Skin of body (tissue), 2 donors: ENCODE measurements around the gene ANXA6. TPM values are rescaled to one million over a fixed set of nuclear protein-coding genes. Genes with fewer than 3 reads are reported as not detected.
A peak's percentile ranks its signal among the peaks of the same experiment; 100 is the strongest.

Experiments
- DNase-seq: peaks from one replicate; lab custom pipeline; 2025; lab: John Stamatoyannopoulos, UW
- total RNA-seq: library from RNA; depleted of rRNA; stranded (reverse); fragments of >200 nt; gene quantifications from one replicate; pipeline ENCODE4 v1.2.3, GENCODE V29; 2014

Gene ANXA6
- total RNA-seq, 1 donor from 2014 or later = 182 TPM

GRCh38 chr5:151106043-151106442, 51.5 kb downstream of the ANXA6 start:
- DNase-seq = no peak

- no peak for DNase-seq
These were observed 52.0 kb downstream of the ANXA6 start for GRCh38 chr5:151105561-151105960.

GRCh38 chr5:151104795-151105194, 52.8 kb downstream of the ANXA6 start:
- DNase-seq = peak; percentile 88

GRCh38 chr5:151101746-151102145, 55.8 kb downstream of the ANXA6 start:
- DNase-seq = no peak

- no peak for DNase-seq
These were observed 56.4 kb downstream of the ANXA6 start for GRCh38 chr5:151101151-151101550.

- DNase-seq = no peak
These were observed 56.9 kb downstream of the ANXA6 start for GRCh38 chr5:151100681-151101080.

- DNase-seq = no peak
These were observed 58.8 kb downstream of the ANXA6 start for GRCh38 chr5:151098768-151099121.

GRCh38 chr5:151097820-151098767, 59.5 kb downstream of the ANXA6 start:
- no peak for DNase-seq

GRCh38 chr5:151097061-151097460, 60.5 kb downstream of the ANXA6 start:
- no peak for DNase-seq

GRCh38 chr5:151096001-151096373, 61.6 kb downstream of the ANXA6 start:
- no peak for DNase-seq

GRCh38 chr5:151095341-151096000, 62.1 kb downstream of the ANXA6 start:
- DNase-seq = peak; percentile 68

GRCh38 chr5:151094852-151095245, 62.7 kb downstream of the ANXA6 start:
- DNase-seq = peak; percentile 47

- no peak for DNase-seq
These were observed 63.3 kb downstream of the ANXA6 start for GRCh38 chr5:151094030-151094851.

- peak; percentile 45 for DNase-seq
These were observed 64.1 kb downstream of the ANXA6 start for GRCh38 chr5:151093476-151093889.

- no peak for DNase-seq
These were observed 64.8 kb downstream of the ANXA6 start for GRCh38 chr5:151092762-151093161.

GRCh38 chr5:151089726-151090125, 67.9 kb downstream of the ANXA6 start:
- DNase-seq = no peak

GRCh38 chr5:151088986-151089385, 68.6 kb downstream of the ANXA6 start:
- no peak for DNase-seq

GRCh38 chr5:151087486-151087885, 70.1 kb downstream of the ANXA6 start:
- no peak for DNase-seq

- no peak for DNase-seq
These were observed 70.6 kb downstream of the ANXA6 start for GRCh38 chr5:151086905-151087360.

GRCh38 chr5:151086192-151086869, 71.2 kb downstream of the ANXA6 start:
- DNase-seq = no peak

GRCh38 chr5:151085517-151086041, 72.0 kb downstream of the ANXA6 start:
- no peak for DNase-seq
